Naive thymus-derived CD8-positive, alpha-beta T cell (primary cell): ENCODE results near the gene MUC4. TPM values are rescaled to one million over a fixed set of nuclear protein-coding genes. Genes with fewer than 3 reads are reported as not detected.
"Not testable (repeated sequence)": the region's sequence is repeated elsewhere in the genome, so short reads cannot be mapped to it uniquely, and the experiment has no call there.

Experiments
- ATAC-seq, 2 donors: fragments of 150-1000 bp; cut with Tn5 transposase in 1 of 2; sonication (Bioruptor Pico), chemical (Tn5 transposase) in 1 of 2; 1 replicate in 1 of 2; 2 replicates in 1 of 2; pipeline ENCODE4 v1.10.0; 2021; ENCODE audit warnings: mild to moderate bottlenecking in 2 of 2, moderate library complexity in 2 of 2
- POLR2A ChIA-PET: fragments of 350-600 bp; sonication (Branson Sonifier 250); formaldehyde crosslinking; loops from one replicate; lab custom pipeline; 2021; ENCODE audit warnings: antibody characterized with exemption; lab: Charles Lee
- DNase-seq, 10 donors: peaks; one replicate each; pipeline versions ENCODE4 v3.0.0 to v3.0.0-alpha.2; 2020 to 2022
- H3K27ac Mint-ChIP-seq, 10 donors: one replicate each; pipeline ENCODE4 v1.8.0; 2020 to 2022; ENCODE audit warnings: mild to moderate bottlenecking in 10 of 10, mixed read lengths in 10 of 10, moderate library complexity in 4 of 10, inconsistent platforms in 1 of 10
- H3K27me3 Mint-ChIP-seq, 5 donors: one replicate each; pipeline ENCODE4 v1.8.0; 2021 to 2022; ENCODE audit warnings: mixed read lengths in 5 of 5
- H3K36me3 Mint-ChIP-seq, 3 donors: one replicate each; pipeline ENCODE4 v1.8.0; 2020 to 2022; ENCODE audit warnings: mixed read lengths in 3 of 3, mild to moderate bottlenecking in 2 of 3, inconsistent platforms in 1 of 3
- H3K4me1 Mint-ChIP-seq, 4 donors: one replicate each; pipeline ENCODE4 v1.8.0; 2021 to 2022; ENCODE audit warnings: mixed read lengths in 4 of 4
- H3K4me3 Mint-ChIP-seq, 10 donors: one replicate each; pipeline ENCODE4 v1.8.0; 2020 to 2022; ENCODE audit warnings: mild to moderate bottlenecking in 10 of 10, mixed read lengths in 10 of 10, moderate library complexity in 6 of 10, inconsistent platforms in 1 of 10
- H3K9me3 Mint-ChIP-seq, 9 donors: one replicate each; pipeline ENCODE4 v1.8.0; 2020 to 2022; ENCODE audit warnings: mixed read lengths in 9 of 9, mild to moderate bottlenecking in 3 of 9, inconsistent platforms in 1 of 9, moderate library complexity in 1 of 9
- polyA plus RNA-seq, 3 donors: library from polyadenylated mRNA; unstranded; fragments of 300-500 nt; fragmentation: Illumina TruSeq; gene quantifications; one replicate each; pipeline ENCODE4 v1.2.3, GENCODE V29; 2021
- total RNA-seq, 8 experiments: library from RNA in 2 of 8; stranded (reverse) in 2 of 8; gene quantifications; one replicate each; pipeline ENCODE4 v1.2.3 and lab custom pipeline; 2021 to 2026

MUC4 gene
- total and polyA plus RNA-seq, 5 experiments from 2014 or later: not detected

GRCh38 chr3:195719514-195720254, 92.0 kb downstream of the MUC4 start:
- ATAC-seq, H3K4me3 Mint-ChIP-seq, H3K9me3 Mint-ChIP-seq, H3K27me3 Mint-ChIP-seq, POLR2A ChIA-PET, H3K4me1 Mint-ChIP-seq, DNase-seq: not testable (repeated sequence)
- Mint-ChIP-seq H3K27ac (peak overlapping the region in 1 of 10 donors; percentile 37), H3K36me3 (peaks cover 8 to 18% (median 15%) of the 10 kb centered on the region in 3 donors)

- Mint-ChIP-seq H3K4me1 (peaks cover 0 to 11% (median 2%) of the 10 kb centered on the region in 4 donors), H3K9me3 (peaks cover 0 to 2% (median 0%) of the 10 kb centered on the region in 9 donors), H3K4me3 (no peak overlapping the region), H3K27ac (no peak overlapping the region), H3K36me3 (peaks cover 11 to 24% (median 20%) of the 10 kb centered on the region in 3 donors), H3K27me3 (peaks cover 0 to 2% (median 0%) of the 10 kb centered on the region in 5 donors)
- POLR2A ChIA-PET: interaction anchor here (0.8 kb wide), 1 partner anchor 11 kb away, joined by 5 read pairs; no protein-coding TSS in a partner anchor
- ATAC-seq (no peak), DNase-seq (no peak)
These were observed 93.2 kb downstream of the MUC4 start for GRCh38 chr3:195718477-195718984.

GRCh38 chr3:195717852-195718476, 93.8 kb downstream of the MUC4 start:
- no peak for ATAC-seq
- Mint-ChIP-seq H3K36me3 (peaks cover 11 to 24% (median 20%) of the 10 kb centered on the region in 3 donors), H3K27me3 (peaks cover 0 to 2% (median 0%) of the 10 kb centered on the region in 5 donors), H3K9me3 (peaks cover 0 to 2% (median 0%) of the 10 kb centered on the region in 9 donors), H3K4me1 (peaks cover 0 to 11% (median 2%) of the 10 kb centered on the region in 4 donors), H3K27ac (peak overlapping the region in 2 of 10 donors; percentile 11 to 37), H3K4me3 (no peak overlapping the region)
- POLR2A ChIA-PET: no interaction called here
- DNase-seq: no peak

GRCh38 chr3:195717416-195717815, 94.3 kb downstream of the MUC4 start:
- H3K36me3 Mint-ChIP-seq: peaks cover 11 to 26% (median 21%) of the 10 kb centered on the region in 3 donors
- H3K9me3 Mint-ChIP-seq: peaks cover 0 to 2% (median 0%) of the 10 kb centered on the region in 9 donors
- POLR2A ChIA-PET: no interaction called here
- peaks cover 0 to 11% (median 2%) of the 10 kb centered on the region in 4 donors for H3K4me1 Mint-ChIP-seq
- no peak for DNase-seq
- H3K4me3 Mint-ChIP-seq: no peak overlapping the region
- ATAC-seq: no peak
- H3K27ac Mint-ChIP-seq: peak overlapping the region in 1 of 10 donors; percentile 11
- H3K27me3 Mint-ChIP-seq: peaks cover 0 to 2% (median 0%) of the 10 kb centered on the region in 5 donors

GRCh38 chr3:195715583-195716266, 96.0 kb downstream of the MUC4 start:
- H3K27ac Mint-ChIP-seq: no peak overlapping the region
- peaks cover 0 to 10% (median 2%) of the 10 kb centered on the region in 4 donors for H3K4me1 Mint-ChIP-seq
- H3K27me3 Mint-ChIP-seq: peaks cover 0 to 2% (median 0%) of the 10 kb centered on the region in 5 donors
- POLR2A ChIA-PET: interaction anchor here (0.6 kb wide), 1 partner anchor 27 kb away, joined by 7 read pairs; no protein-coding TSS in a partner anchor
- ATAC-seq: no peak
- peaks cover 11 to 40% (median 32%) of the 10 kb centered on the region in 3 donors for H3K36me3 Mint-ChIP-seq
- peaks cover 0 to 2% (median 0%) of the 10 kb centered on the region in 9 donors for H3K9me3 Mint-ChIP-seq
- DNase-seq: peak in 1 of 10 donors; percentile 0
- no peak overlapping the region for H3K4me3 Mint-ChIP-seq

- H3K27ac Mint-ChIP-seq: no peak overlapping the region
- peaks cover 0 to 2% (median 0%) of the 10 kb centered on the region in 5 donors for H3K27me3 Mint-ChIP-seq
- POLR2A ChIA-PET: no interaction called here
- H3K4me3 Mint-ChIP-seq: no peak overlapping the region
- no peak for DNase-seq
- peaks cover 0 to 2% (median 0%) of the 10 kb centered on the region in 9 donors for H3K9me3 Mint-ChIP-seq
- H3K36me3 Mint-ChIP-seq: peaks cover 11 to 43% (median 34%) of the 10 kb centered on the region in 3 donors
- H3K4me1 Mint-ChIP-seq: peaks cover 0 to 10% (median 2%) of the 10 kb centered on the region in 4 donors
- ATAC-seq: no peak
These were observed 96.6 kb downstream of the MUC4 start for GRCh38 chr3:195715134-195715533.

GRCh38 chr3:195714380-195715011, 97.2 kb downstream of the MUC4 start:
- no peak overlapping the region for H3K4me3 Mint-ChIP-seq
- H3K4me1 Mint-ChIP-seq: peaks cover 0 to 12% (median 2%) of the 10 kb centered on the region in 4 donors
- H3K9me3 Mint-ChIP-seq: peaks cover 0 to 2% (median 0%) of the 10 kb centered on the region in 9 donors
- peak overlapping the region in 1 of 10 donors; percentile 28 for H3K27ac Mint-ChIP-seq
- no peaks in the 10 kb centered on the region for H3K27me3 Mint-ChIP-seq
- peaks cover 11 to 49% (median 41%) of the 10 kb centered on the region in 3 donors for H3K36me3 Mint-ChIP-seq
- no peak for ATAC-seq
- DNase-seq: no peak
- POLR2A ChIA-PET: no interaction called here

- ATAC-seq, POLR2A ChIA-PET: not testable (repeated sequence)
- H3K36me3 Mint-ChIP-seq: peaks cover 17 to 62% (median 48%) of the 10 kb centered on the region in 3 donors
These were observed 98.6 kb downstream of the MUC4 start for GRCh38 chr3:195713150-195713549.

GRCh38 chr3:195712535-195712910, 99.2 kb downstream of the MUC4 start:
- H3K4me1 Mint-ChIP-seq, H3K27me3 Mint-ChIP-seq, POLR2A ChIA-PET, H3K9me3 Mint-ChIP-seq, H3K4me3 Mint-ChIP-seq, DNase-seq: not testable (repeated sequence)
- Mint-ChIP-seq H3K27ac (peak overlapping the region in 1 of 10 donors; percentile 27), H3K36me3 (peaks cover 17 to 62% (median 48%) of the 10 kb centered on the region in 3 donors)
- ATAC-seq: peak in 1 of 2 donors; percentile 50

More at GRCh38 chr3:195713150-195713549, 98.6 kb downstream of the MUC4 start:
- not testable (repeated sequence) for H3K4me1 Mint-ChIP-seq, H3K9me3 Mint-ChIP-seq, H3K27ac Mint-ChIP-seq, H3K27me3 Mint-ChIP-seq, H3K4me3 Mint-ChIP-seq
- DNase-seq: peak in 1 of 10 donors; percentile 0

- peak overlapping the region in 3 of 10 donors; percentile 17 to 34 (median 27) for H3K27ac Mint-ChIP-seq
- peaks cover 0 to 8% (median 2%) of the 10 kb centered on the region in 4 donors for H3K4me1 Mint-ChIP-seq
- DNase-seq (no peak), ATAC-seq (peak in 1 of 2 donors; percentile 75)
- no peaks in the 10 kb centered on the region for H3K27me3 Mint-ChIP-seq
- POLR2A ChIA-PET: no interaction called here
- H3K36me3 Mint-ChIP-seq: peaks cover 17 to 62% (median 48%) of the 10 kb centered on the region in 3 donors
- H3K9me3 Mint-ChIP-seq: peaks cover 0 to 2% (median 0%) of the 10 kb centered on the region in 9 donors
- no peak overlapping the region for H3K4me3 Mint-ChIP-seq
These were observed 99.8 kb downstream of the MUC4 start for GRCh38 chr3:195711813-195712534.

- H3K27ac Mint-ChIP-seq: peak overlapping the region in 1 of 10 donors; percentile 27
- H3K4me3 Mint-ChIP-seq, POLR2A ChIA-PET, H3K27me3 Mint-ChIP-seq, DNase-seq, H3K4me1 Mint-ChIP-seq, H3K9me3 Mint-ChIP-seq: not testable (repeated sequence)
- peak in 1 of 2 donors; percentile 9 for ATAC-seq
- peaks cover 17 to 59% (median 48%) of the 10 kb centered on the region in 3 donors for H3K36me3 Mint-ChIP-seq
These were observed 100.5 kb downstream of the MUC4 start for GRCh38 chr3:195711091-195711812.
